Measurements from ENCODE around the gene MSI2.

DNA sequence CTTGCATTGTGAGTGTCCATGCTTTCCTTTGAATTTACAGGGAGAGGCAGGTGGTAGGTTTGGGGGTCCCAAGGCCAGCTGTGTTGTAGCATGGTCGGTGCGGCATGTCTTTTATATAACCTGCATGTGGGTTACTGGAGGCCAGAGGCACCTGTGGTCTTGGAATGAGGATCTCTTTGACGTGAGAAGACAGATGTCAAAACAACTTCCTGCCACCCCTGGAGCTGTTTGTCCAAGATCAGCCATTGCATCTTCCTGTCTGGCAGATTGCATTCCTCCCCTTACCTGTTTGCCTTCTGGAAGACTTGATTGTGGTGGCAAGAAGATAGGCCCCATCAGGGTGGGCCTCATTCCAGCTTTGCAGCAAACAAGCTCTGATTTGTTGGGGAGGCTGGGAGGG, 175.1 kb downstream of the MSI2 start:
- TF ChIP-seq, protein P1, sequence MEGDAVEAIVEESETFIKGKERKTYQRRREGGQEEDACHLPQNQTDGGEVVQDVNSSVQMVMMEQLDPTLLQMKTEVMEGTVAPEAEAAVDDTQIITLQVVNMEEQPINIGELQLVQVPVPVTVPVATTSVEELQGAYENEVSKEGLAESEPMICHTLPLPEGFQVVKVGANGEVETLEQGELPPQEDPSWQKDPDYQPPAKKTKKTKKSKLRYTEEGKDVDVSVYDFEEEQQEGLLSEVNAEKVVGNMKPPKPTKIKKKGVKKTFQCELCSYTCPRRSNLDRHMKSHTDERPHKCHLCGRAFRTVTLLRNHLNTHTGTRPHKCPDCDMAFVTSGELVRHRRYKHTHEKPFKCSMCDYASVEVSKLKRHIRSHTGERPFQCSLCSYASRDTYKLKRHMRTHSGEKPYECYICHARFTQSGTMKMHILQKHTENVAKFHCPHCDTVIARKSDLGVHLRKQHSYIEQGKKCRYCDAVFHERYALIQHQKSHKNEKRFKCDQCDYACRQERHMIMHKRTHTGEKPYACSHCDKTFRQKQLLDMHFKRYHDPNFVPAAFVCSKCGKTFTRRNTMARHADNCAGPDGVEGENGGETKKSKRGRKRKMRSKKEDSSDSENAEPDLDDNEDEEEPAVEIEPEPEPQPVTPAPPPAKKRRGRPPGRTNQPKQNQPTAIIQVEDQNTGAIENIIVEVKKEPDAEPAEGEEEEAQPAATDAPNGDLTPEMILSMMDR (conservative IDR thresholded peaks at IDR 0.05; ENCODE audit: low read length), result no peak
- no peak for TF ChIP-seq EZH2phosphoT487 (IDR thresholded peaks at IDR 0.05; ENCODE audit: borderline replicate concordance, low read depth, low read length)
